Measurements from ENCODE around the gene RNF213.
"Not testable (repeated sequence)": the region's sequence is repeated elsewhere in the genome, so short reads cannot be mapped to it uniquely, and the experiment has no call there.

RNF213 gene

DNA sequence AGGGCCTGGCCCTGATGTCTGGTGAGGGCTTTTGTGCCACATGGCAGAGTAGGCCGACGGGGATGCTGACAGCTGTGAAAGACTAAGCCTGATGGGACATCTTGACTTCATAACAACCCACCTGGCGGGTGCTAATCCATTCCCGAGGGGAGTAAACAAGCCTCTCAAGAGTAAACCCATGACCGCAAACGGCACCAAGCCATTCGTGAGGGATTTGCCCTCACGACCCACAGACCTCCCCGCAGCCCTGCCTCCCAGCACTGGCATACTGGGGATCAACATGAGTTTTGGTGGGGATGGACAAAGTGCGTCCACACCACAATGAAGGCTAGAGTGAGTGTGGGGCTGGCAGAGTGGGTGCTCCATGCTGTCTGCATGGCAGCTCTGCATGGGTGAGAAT, 11.7 kb downstream of the RNF213 start:
- DNase-seq = no peak

DNA sequence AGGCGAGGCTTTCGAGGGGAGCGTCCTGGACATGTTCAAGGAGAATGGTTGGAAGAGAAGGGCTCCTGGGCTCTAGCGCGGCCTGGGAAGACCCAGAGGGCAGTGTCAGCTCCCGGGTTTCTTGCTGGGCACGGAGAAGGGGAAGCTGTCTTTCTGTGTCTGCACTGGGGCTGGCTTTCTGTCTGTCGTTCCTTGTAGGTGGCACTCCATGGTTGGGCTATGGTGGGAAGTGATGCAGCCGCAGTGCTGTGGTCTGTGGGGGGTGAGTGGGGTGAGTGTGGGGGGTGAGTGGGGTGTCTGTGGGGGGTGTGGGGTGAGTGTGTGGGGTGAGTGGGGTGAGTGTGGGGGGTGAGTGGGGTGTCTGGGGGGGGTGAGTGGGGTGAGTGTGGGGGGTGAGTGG, 13.7 kb downstream of the RNF213 start:
- no peak for DNase-seq

DNA sequence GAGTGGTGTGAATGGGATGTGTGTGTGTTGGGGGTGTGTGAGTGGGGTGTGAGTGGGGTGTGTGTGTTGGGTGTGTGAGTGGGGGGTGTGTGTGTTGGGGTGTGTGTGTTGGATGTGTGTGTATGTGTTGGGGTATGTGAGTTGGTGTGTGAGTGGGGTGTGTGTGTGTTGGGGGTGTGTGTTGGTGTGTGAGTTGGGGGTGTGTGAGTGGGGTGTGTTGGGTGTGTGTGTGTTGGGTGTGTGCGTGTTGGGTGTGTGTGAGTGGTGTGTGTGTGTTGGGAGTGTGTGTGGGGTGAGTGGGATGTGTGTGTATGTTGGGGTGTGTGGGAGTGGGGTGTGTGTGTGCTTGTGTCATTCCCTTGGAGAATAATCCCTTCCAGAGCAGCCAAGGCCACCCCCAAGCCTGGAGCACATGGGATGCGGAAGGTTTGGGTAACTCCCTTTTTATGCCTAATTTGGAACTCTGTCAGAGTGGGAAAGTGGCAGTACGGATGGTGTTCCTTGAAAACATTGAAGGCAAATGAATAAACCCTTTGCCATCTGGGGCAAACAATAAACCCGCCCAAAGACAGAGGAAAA, 14.3 kb downstream of the RNF213 start:
- no peak for DNase-seq

DNA sequence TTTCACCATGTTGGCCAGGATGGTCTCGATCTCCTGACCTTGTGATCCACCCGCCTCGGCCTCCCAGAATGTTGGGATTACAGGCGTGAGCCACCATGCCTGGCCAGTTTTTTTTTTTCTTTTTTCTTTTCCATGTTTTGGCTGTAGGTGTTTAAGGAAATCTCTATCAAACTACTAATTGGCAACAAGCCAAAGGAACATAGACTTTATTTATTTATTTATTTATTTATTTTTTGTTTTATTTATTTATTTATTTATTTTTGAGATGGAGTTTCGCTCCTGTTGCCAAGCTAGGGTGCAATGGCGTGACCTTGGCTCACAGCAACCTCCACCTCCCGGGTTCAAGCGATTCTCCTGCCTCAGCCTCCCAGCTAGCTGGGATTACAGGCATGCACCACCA, 15.2 kb downstream of the RNF213 start:
- DNase-seq = not testable (repeated sequence)

- no peak for DNase-seq
Observed at GRCh38 chr17:80277751-80278671, 17.4 kb downstream of the RNF213 start.

- DNase-seq = no peak
Observed at GRCh38 chr17:80279895-80280294, 19.2 kb downstream of the RNF213 start.

GRCh38 chr17:80281516-80281915, 20.9 kb downstream of the RNF213 start:
- no peak for DNase-seq

DNA sequence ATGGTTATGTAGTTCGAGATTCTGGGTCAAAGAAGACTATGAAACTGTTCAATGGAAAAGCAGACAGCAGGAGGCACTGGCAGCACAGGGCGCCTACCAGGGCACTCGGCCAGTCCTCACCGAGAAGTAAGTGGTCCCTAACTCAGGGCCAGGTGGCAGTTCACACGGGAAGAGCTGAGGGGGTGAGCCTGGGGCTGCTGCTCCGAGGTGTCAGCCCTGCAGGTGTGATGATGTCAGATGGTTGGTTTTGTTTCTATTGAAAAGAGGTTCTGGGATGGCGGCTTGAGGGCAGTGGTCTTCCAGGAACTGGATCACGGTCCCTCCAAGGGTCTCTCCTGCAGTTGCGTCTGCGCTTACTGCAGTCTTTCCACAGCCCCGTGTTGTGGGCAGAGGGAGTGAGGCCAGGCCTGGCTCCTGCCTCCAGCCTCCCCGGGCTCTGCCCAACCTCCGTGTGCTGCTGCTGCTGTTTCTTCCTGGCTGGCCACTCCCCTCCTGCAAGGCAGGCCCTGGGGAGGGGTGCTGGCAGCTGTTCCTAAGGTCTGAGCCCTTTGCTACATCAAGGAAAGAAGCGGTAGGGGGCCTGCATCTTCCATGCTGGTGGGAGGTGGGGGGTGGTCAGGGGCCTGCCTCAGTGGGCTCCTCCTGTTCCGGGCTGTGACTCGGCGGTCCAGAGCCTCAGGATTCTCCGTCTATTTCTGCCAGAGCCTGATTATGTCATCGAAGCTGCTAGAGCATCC, 22.6 kb downstream of the RNF213 start:
- no peak for DNase-seq

GRCh38 chr17:80284631-80285030, 24.0 kb downstream of the RNF213 start:
- DNase-seq = no peak

GRCh38 chr17:80285237-80285920, 24.7 kb downstream of the RNF213 start:
- DNase-seq = no peak

- DNase-seq = no peak
Observed at GRCh38 chr17:80286638-80286960, 25.9 kb downstream of the RNF213 start.

GRCh38 chr17:80287038-80287437, 26.4 kb downstream of the RNF213 start:
- DNase-seq = no peak

GRCh38 chr17:80287806-80288567, 27.3 kb downstream of the RNF213 start:
- DNase-seq = no peak

GRCh38 chr17:80289616-80290015, 29.0 kb downstream of the RNF213 start:
- peak; percentile 3 for DNase-seq

GRCh38 chr17:80290156-80290555, 29.5 kb downstream of the RNF213 start:
- DNase-seq = no peak

DNA sequence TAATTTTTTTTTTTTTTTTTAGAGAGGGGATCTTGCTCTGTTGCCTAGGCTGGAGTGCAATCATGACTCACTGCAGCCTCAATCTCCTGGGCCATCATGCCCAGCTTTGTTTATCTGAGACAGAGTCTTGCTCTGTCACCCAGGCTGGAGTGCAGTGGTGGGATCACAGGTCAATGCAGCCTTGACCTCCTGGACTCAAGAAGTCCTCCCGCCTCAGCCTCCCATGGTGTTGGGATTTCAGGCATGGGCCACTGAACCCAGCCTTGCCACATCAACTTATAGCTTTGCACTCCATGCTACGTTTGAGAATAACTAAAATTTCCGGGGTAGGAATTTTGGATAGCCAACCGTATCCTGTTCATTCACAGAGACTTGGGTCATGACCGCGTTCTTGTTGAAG, 30.6 kb downstream of the RNF213 start:
- no peak for DNase-seq

GRCh38 chr17:80291691-80292487, 31.2 kb downstream of the RNF213 start:
- no peak for DNase-seq

GRCh38 chr17:80292521-80292971, 31.9 kb downstream of the RNF213 start:
- DNase-seq = no peak

- no peak for DNase-seq
Observed at GRCh38 chr17:80294210-80294609, 33.6 kb downstream of the RNF213 start.

DNA sequence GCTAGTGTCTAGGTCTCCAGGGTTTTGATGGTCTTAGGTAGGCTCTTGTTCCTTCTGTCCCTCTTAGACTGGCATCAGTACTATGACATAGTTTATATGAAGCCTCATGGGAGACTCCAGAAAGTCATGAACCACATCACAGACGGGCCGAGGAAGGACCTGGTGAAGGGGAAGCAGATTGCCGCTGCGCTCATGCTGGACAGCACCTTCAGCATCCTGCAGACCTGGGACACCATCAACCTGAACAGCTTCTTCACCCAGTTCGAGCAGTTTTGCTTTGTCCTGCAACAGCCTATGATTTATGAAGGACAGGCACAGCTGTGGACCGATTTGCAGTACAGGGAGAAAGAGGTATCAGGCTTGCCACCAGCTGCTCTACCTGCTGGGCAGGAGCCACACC, 34.0 kb downstream of the RNF213 start:
- no peak for DNase-seq

- DNase-seq = no peak
Observed at GRCh38 chr17:80295146-80295545, 34.5 kb downstream of the RNF213 start.

DNA sequence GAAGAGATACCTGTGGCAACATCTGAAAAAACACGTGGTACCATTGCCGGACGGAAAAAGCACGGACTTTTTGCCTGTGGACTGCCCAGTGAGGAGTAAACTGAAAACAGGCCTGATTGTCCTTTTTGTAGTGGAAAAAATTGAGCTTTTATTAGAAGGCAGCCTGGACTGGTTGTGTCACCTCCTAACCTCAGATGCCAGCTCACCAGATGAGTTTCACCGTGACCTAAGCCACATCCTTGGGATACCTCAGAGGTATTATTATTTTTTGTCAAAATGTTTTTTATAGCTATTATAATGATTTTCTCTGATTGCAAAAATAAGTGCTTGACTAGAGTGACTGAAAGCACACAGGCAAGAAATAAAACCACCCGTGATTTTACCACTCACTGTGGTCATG, 34.9 kb downstream of the RNF213 start:
- no peak for DNase-seq
